ENCODE measurements around the gene TMEM114. TPM values are rescaled to one million over a fixed set of nuclear protein-coding genes. Genes with fewer than 3 reads are reported as not detected.

The TMEM114 gene
- total RNA-seq = not detected in 2 replicates

DNA sequence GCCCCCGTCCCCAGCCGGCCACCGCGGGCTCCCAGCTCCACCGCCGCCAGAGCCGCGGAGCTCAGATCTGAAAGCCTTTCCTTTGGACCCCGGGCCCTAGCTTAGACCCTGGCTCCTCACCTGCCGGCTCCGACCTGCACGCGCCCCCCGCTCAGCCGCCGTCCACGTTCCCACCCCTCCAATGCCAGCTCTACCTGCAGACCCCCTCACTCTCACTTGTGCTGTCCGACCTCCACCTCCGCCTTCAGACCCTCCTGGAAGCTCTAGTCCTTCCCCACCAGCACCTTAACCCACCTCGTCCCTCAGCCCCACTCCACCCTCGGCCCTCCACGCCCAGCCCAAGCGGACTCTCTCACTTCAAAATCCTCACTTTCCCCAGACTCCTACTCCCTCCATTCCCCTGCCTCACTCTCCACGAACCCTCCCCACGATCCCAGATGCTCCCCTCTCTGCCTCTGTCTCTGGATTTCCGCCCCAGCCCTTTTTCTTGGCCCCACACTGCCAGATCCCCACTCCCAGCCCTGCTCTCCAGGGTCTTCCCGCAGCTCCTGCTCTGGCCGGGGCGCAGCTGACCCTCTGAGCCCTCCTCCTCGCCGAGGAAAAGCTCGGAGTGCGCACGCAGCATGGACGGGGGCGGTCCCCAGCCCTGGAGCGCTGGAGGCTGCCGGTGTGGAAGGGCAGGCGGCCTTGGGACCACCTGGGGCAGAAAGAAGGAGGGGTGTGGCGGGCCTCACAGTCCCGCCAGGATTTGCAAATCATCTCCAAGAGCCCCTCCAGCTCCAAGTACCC, at the start of gene TMEM114:
TSS of gene TMEM114 (minus strand) at position 612 of the 789 bp plus-strand sequence. CDS start 673 bp downstream, outside the sequence.
- intact Hi-C loops (cut with micrococcal nuclease) = no loop called here
- Mint-ChIP-seq H3K4me3 (ENCODE audit: low read depth) (no peak within 1 kb of the TSS), H3K9me3 (no peaks in the 10 kb centered on the region), H3K27me3 (ENCODE audit: low read depth) (peaks cover 25% of the 10 kb centered on the region), H3K27ac (no peak within 1 kb of the TSS), H3K4me1 (ENCODE audit: low read depth) (no peaks in the 10 kb centered on the region), H3K36me3 (ENCODE audit: low read depth) (no peaks in the 10 kb centered on the region)
- DNase-seq (ENCODE audit: low spot score) = no peak

DNA sequence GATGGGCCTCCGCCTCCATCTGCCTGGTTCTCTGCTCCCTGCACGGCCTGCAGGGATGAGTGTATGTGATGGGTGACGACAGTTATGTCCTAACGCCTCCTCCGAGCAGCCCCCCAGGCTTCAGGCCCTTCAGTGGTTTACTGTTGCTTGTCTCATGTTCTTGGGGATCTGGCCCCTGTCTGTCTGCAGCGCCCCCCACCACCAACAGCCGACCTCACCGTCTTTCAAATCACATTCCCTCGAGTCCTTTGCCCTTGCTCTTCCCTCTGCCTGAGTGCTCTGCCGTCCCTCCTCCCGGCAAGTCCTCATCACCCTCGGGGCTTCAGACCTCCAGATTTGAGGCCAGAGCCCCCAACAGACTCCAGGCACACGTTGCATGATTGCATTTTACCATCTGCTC, 49.4 kb upstream of the TMEM114 start:
- Mint-ChIP-seq H3K36me3 (ENCODE audit: low read depth) (peaks cover 68% of the 10 kb centered on the region), H3K27me3 (ENCODE audit: low read depth) (no peaks in the 10 kb centered on the region), H3K4me3 (ENCODE audit: low read depth) (no peak overlapping the region), H3K4me1 (ENCODE audit: low read depth) (peaks cover 7% of the 10 kb centered on the region), H3K27ac (no peak overlapping the region), H3K9me3 (no peaks in the 10 kb centered on the region)
- intact Hi-C loops (cut with micrococcal nuclease) = no loop called here
- no peak for DNase-seq (ENCODE audit: low spot score)

DNA sequence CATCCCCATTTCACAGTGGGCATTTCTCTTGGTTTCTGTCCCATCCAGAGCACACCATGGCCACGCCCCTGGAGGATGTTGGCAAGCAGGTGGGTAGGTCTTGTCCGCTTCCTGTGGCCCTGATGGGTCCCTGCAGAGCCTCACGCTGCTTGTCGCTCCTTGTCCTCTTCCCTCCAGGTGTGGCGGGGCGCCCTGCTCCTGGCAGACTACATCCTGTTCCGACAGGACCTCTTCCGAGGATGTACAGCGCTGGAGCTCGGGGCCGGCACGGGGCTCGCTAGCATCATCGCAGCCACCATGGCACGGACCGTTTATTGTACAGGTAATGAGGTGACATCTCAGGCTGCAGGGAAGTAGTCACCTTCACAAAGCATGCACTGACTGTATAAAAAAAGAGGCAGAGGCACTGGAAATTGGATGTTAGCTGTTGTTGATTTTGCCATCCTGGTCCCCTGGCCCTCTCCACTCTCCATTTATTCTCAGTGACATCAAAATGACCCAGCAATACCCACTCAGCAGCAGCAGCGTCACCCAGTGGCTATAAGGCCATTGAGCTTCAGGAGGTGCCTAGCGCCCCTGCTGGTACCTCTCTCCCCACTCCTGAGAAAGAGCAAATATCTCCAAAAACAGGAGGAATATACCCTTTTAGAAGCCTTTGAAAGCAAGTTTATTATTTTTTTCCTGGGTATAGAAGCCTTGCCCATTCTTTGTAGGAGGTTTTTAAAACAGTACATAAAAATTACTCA, 44.9 kb upstream of the TMEM114 start:
- peaks cover 51% of the 10 kb centered on the region for H3K36me3 Mint-ChIP-seq (ENCODE audit: low read depth)

DNA sequence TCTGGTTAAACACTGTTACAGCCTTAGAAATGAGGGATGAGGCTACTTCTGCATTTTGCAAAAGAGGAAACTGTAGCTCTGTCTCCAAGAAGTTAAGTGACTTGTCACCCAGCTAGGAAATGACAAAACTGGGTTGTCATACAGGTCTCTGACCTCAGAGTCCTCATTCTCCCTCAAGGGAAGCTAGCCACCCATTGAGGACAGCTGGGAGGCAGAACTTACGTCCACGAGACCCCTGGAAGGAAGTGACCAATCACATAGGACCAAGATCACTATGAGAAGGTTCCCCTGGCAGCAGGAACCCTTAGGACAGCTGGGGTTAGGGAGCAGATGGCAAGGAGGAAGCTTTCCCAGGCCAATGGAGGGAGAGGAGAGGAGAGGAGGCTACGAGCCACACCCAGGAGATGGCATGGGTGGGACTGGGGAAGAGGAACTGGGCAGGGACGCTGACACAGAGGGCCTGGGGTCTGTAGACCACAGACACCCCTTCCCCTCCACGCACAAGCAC, 42.4 kb upstream of the TMEM114 start:
- H3K9me3 Mint-ChIP-seq = no peaks in the 10 kb centered on the region
- H3K27ac Mint-ChIP-seq = no peak overlapping the region
- peaks cover 59% of the 10 kb centered on the region for H3K36me3 Mint-ChIP-seq (ENCODE audit: low read depth)
- no peaks in the 10 kb centered on the region for H3K27me3 Mint-ChIP-seq (ENCODE audit: low read depth)
- no peaks in the 10 kb centered on the region for H3K4me1 Mint-ChIP-seq (ENCODE audit: low read depth)
- H3K4me3 Mint-ChIP-seq (ENCODE audit: low read depth) = no peak overlapping the region
- DNase-seq (ENCODE audit: low spot score) = no peak
- intact Hi-C loops (cut with micrococcal nuclease) = no loop called here

More for the DNA sequence above, 44.9 kb upstream of the TMEM114 start:
- no peak overlapping the region for H3K4me3 Mint-ChIP-seq (ENCODE audit: low read depth)
- H3K27ac Mint-ChIP-seq = no peak overlapping the region
- H3K9me3 Mint-ChIP-seq = no peaks in the 10 kb centered on the region
- intact Hi-C loops (cut with micrococcal nuclease) = no loop called here
- no peaks in the 10 kb centered on the region for H3K27me3 Mint-ChIP-seq (ENCODE audit: low read depth)
- no peak for DNase-seq (ENCODE audit: low spot score)
- H3K4me1 Mint-ChIP-seq (ENCODE audit: low read depth) = no peaks in the 10 kb centered on the region

DNA sequence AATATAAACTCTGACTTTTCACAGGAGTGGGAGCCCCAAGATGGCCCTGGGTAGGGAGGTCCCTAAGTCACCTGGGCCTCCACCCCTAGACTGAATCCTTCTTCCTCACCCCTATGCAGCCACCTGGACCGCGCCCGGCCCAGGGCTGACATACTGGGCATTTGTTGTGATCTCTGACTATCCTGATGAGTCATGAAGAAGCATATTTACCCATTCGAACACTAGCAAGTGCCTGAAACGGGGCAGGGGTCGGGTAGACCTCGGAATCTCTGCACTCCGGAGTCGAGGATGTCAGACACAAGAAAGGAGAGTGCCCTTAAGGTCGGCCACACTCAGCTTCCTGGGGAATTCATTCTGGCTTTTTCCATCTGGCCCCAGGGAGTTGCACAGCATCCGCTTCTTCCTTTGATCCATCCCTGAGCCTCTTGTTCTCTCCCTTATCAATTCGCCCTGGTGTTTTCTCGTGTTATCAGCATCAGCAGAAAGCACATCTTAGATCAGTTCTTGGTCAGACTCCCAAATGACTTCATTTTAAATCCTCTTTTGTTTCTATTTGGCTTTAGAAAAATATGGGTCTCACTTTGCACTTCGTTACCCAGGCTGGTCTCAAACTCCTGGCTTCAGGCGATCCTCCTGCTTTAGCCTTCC, 41.6 kb upstream of the TMEM114 start:
- no peaks in the 10 kb centered on the region for H3K4me1 Mint-ChIP-seq (ENCODE audit: low read depth)
- H3K36me3 Mint-ChIP-seq (ENCODE audit: low read depth) = peaks cover 65% of the 10 kb centered on the region
- no peaks in the 10 kb centered on the region for H3K9me3 Mint-ChIP-seq
- H3K4me3 Mint-ChIP-seq (ENCODE audit: low read depth) = no peak overlapping the region
- no peak overlapping the region for H3K27ac Mint-ChIP-seq
- intact Hi-C loops (cut with micrococcal nuclease) = no loop called here
- DNase-seq (ENCODE audit: low spot score) = no peak
- no peaks in the 10 kb centered on the region for H3K27me3 Mint-ChIP-seq (ENCODE audit: low read depth)

DNA sequence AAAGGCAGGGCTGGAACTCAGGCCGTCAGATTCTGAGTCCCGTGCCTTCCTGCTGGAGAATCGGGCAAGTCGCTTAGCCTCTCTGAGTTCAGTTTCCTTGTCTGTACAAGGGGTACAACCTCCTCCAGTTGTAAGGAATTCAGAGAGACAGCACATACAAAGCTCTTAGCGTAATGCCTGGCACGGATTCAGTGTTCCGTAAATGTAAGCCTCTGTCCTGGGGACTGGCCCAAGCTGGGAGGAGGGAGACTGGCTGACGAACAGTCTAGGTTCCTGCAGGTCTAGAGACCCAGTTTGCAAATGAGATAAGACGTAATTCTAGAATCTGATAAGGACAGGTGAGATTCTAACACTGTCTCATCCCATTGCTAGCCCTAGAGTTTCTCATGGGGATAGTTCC, 41.1 kb upstream of the TMEM114 start:
- Mint-ChIP-seq H3K27me3 (ENCODE audit: low read depth) (no peaks in the 10 kb centered on the region), H3K36me3 (ENCODE audit: low read depth) (peaks cover 63% of the 10 kb centered on the region), H3K4me3 (ENCODE audit: low read depth) (no peak overlapping the region), H3K4me1 (ENCODE audit: low read depth) (no peaks in the 10 kb centered on the region), H3K27ac (no peak overlapping the region), H3K9me3 (no peaks in the 10 kb centered on the region)
- intact Hi-C loops (cut with micrococcal nuclease) = no loop called here
- DNase-seq (ENCODE audit: low spot score) = no peak

DNA sequence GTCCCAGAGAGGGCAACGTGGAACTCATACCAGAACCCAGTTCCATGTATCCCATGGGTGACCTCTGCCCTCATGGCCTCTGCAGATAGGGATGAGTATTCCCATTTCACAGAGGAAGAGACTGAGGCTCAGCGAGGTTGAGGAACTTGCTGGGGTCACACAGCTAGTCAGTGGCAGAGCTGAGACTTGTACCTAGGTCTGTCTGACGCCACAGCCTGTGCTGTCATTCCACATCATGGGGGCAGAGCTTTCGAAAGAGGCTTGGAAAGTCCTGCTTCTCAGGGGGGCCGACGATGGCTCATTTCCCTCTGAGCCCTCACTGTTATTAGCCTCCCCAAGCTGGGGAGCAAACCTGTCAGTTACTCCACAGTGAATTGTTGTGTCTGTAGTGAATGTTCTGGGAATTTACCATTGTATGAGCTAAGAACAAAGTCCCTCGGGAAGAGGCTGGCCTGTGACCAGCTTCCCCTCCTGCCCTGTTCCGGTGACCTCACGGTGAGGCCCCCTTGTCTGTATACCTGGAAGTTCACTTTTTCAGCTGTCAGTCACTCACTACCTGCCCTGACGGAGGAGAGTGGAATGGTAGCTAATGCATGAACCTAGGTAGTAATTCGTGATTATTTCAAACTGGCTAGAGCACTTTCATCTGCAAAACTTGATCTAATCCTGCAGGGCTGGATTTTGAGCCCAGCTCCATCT, 40.1 kb upstream of the TMEM114 start:
- no peaks in the 10 kb centered on the region for H3K4me1 Mint-ChIP-seq (ENCODE audit: low read depth)
- H3K36me3 Mint-ChIP-seq (ENCODE audit: low read depth) = peaks cover 67% of the 10 kb centered on the region
- no peak overlapping the region for H3K4me3 Mint-ChIP-seq (ENCODE audit: low read depth)
- no peak for DNase-seq (ENCODE audit: low spot score)
- H3K27ac Mint-ChIP-seq = no peak overlapping the region
- H3K9me3 Mint-ChIP-seq = no peaks in the 10 kb centered on the region
- intact Hi-C loops (cut with micrococcal nuclease) = no loop called here
- H3K27me3 Mint-ChIP-seq (ENCODE audit: low read depth) = no peaks in the 10 kb centered on the region

DNA sequence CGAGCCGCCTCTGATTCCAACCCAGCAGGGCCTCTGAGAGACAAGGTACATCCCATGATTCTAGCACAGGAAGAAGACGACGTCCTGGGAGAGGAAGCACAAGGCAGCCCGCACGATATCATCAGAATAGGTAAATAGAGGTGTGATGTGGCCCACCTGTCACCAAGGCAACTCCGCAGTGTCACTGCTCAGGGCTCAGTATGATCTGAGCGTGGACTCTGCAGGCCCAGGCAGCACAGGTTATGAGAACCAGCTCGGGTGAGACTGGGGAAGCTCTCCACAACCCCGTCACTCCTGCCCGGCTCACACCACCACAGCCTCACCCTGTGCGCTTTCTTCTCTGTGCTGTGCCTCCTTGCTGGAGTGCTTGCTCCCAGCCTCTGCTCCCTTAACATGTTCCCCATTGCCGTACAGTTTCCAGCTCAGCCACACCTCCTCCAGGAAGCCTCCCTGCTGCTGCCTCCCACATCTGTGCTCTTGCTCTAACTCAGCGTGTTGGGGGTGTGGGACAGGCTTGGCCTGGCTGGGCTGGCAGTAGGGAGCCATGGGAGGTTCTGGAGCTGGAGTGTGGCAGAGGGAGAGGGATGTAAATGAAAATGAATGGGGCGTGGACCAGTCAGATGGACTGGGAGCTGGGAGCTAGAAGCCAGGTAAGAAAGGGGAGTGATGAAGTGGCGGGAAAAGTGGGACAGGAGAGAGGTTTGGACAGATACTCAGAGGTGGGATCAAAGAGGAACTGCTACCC, 38.8 kb upstream of the TMEM114 start:
- Mint-ChIP-seq H3K9me3 (no peaks in the 10 kb centered on the region), H3K27me3 (ENCODE audit: low read depth) (no peaks in the 10 kb centered on the region), H3K36me3 (ENCODE audit: low read depth) (peaks cover 69% of the 10 kb centered on the region), H3K4me3 (ENCODE audit: low read depth) (no peak overlapping the region), H3K27ac (no peak overlapping the region), H3K4me1 (ENCODE audit: low read depth) (peaks cover 7% of the 10 kb centered on the region)
- intact Hi-C loops (cut with micrococcal nuclease) = no loop called here
- no peak for DNase-seq (ENCODE audit: low spot score)

DNA sequence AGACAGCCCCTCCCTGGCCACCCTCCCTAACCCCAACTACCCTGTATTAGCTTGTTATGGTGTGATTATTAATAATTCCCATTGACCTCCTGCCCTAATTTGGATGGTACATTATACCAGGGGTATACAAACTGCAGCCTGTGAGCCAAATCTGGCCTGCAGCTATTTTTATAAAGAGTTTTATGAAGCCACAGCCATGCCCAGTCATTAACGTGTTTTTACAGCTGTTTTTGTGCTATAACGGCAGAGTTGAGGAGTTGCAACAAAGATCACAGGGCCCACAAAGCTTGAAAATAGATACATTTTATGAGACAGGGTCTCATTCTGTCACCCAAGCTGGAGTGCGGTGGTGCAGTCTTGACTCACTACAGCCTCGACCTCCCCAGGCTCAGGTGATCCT, 37.1 kb upstream of the TMEM114 start:
- Mint-ChIP-seq H3K4me3 (ENCODE audit: low read depth) (no peak overlapping the region), H3K27me3 (ENCODE audit: low read depth) (no peaks in the 10 kb centered on the region), H3K36me3 (ENCODE audit: low read depth) (peaks cover 64% of the 10 kb centered on the region), H3K9me3 (no peaks in the 10 kb centered on the region), H3K27ac (no peak overlapping the region), H3K4me1 (ENCODE audit: low read depth) (peaks cover 14% of the 10 kb centered on the region)
- intact Hi-C loops (cut with micrococcal nuclease) = no loop called here
- no peak for DNase-seq (ENCODE audit: low spot score)

DNA sequence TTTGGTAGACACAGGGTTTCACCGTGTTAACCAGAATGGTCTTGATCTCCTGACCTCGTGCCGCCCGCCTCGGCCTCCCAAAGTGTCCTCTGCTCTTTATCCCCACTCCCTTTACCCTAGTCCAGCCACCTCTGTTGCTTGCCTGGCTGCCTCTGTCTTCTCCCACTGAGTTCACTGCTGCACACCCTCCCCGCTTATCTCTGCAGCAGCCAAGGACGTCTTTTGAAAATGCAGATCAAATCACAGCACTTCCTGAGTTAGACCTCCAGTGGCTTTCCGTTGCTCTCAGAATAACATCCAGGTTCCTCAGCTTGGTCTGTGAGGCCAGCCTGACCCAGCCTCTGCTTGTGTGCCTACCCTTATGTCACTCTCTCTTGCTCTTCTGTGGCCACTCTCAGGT, 36.6 kb upstream of the TMEM114 start:
- Mint-ChIP-seq H3K4me1 (ENCODE audit: low read depth) (peaks cover 19% of the 10 kb centered on the region), H3K27me3 (ENCODE audit: low read depth) (no peaks in the 10 kb centered on the region), H3K9me3 (no peaks in the 10 kb centered on the region), H3K36me3 (ENCODE audit: low read depth) (peaks cover 61% of the 10 kb centered on the region), H3K4me3 (ENCODE audit: low read depth) (no peak overlapping the region), H3K27ac (no peak overlapping the region)
- DNase-seq (ENCODE audit: low spot score) = no peak
- intact Hi-C loops (cut with micrococcal nuclease) = no loop called here

DNA sequence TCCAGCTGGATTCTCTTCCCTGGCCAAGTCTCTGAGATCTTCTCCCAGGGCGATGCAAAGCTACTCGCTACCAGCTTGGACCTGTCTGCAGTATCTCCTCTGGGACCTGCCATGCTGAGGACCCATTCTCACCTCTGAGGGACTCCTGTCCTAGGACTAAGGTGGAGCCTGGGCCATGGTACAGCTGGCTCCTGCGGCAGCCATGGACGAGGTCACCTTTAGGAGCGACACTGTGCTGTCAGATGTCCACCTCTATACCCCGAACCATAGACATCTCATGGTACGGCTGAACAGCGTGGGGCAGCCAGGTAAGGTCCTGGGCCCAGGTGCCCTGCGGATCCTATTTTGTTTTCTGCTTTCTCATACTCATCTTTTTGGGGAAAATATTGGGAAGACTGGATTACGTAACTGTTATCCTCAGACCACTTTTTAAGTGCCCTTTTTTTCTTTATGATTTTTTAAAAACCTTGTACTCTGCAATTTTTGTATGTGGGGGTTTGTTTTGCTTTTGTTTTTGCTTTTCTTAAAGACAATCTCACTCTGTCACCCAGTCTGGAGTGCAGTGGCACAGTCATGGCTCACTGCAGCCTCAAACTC, 35.3 kb upstream of the TMEM114 start:
- peaks cover 19% of the 10 kb centered on the region for H3K4me1 Mint-ChIP-seq (ENCODE audit: low read depth)
- DNase-seq (ENCODE audit: low spot score) = no peak
- H3K9me3 Mint-ChIP-seq = no peaks in the 10 kb centered on the region
- intact Hi-C loops (cut with micrococcal nuclease) = no loop called here
- no peak overlapping the region for H3K4me3 Mint-ChIP-seq (ENCODE audit: low read depth)
- no peak overlapping the region for H3K27ac Mint-ChIP-seq
- no peaks in the 10 kb centered on the region for H3K27me3 Mint-ChIP-seq (ENCODE audit: low read depth)
- peaks cover 50% of the 10 kb centered on the region for H3K36me3 Mint-ChIP-seq (ENCODE audit: low read depth)
